ENCODE measurements around the gene RITA1.
"Not testable (repeated sequence)": the region's sequence is repeated elsewhere in the genome, so short reads cannot be mapped to it uniquely, and the experiment has no call there.

The RITA1 gene

GRCh38 chr12:113185180-113186032, at the start of gene RITA1, which contains the start of gene DDX54:
Gene RITA1, plus strand, starts transcription at chr12:113185721. Its CDS starts 1,026 bp downstream, at chr12:113186747.
Gene DDX54, minus strand, starts transcription at chr12:113185478. Its CDS starts 27 bp downstream, at chr12:113185451.
- peak; percentile 94 for DNase-seq (ENCODE audit: low spot score)

GRCh38 chr12:113136128-113136989, 49.2 kb upstream of the RITA1 start:
- DNase-seq (ENCODE audit: low spot score): no peak

DNA sequence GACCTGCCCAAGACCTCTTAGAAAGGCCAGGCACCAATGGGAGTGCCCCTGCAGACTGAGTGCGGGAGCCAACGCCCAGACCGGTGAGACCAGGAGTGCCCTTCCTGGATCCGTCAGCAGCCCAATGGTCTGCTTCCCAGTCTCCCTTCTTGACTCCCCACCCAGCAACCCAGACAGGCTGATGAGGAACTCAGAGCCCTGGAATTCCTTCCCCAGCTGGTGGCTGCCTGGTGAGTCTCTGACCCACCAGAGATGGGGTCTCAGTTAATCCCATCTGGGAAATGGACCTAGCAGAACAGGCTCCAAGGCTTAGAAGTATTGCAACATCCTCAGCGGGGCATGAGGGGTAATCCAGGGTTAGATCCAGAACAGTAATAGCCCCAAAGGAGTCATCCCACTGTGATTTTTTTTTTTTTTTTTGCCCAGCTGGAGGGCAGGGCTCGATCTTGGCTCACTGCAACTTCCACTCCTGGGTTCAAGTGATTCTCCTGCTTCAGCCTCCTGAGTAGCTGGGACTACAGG, 48.5 kb upstream of the RITA1 start:
- peak; percentile 58 for DNase-seq (ENCODE audit: low spot score)

- DNase-seq (ENCODE audit: low spot score): no peak
Observed at GRCh38 chr12:113137861-113138783, 47.4 kb upstream of the RITA1 start.

- DNase-seq (ENCODE audit: low spot score): no peak
Observed at GRCh38 chr12:113138826-113139225, 46.7 kb upstream of the RITA1 start.

GRCh38 chr12:113140706-113141105, 44.8 kb upstream of the RITA1 start:
- no peak for DNase-seq (ENCODE audit: low spot score)

GRCh38 chr12:113141716-113142115, 43.8 kb upstream of the RITA1 start:
- not testable (repeated sequence) for DNase-seq (ENCODE audit: low spot score)

- no peak for DNase-seq (ENCODE audit: low spot score)
Observed at GRCh38 chr12:113142173-113142885, 43.2 kb upstream of the RITA1 start.

- DNase-seq (ENCODE audit: low spot score): no peak
Observed at GRCh38 chr12:113142886-113143332, 42.6 kb upstream of the RITA1 start.

DNA sequence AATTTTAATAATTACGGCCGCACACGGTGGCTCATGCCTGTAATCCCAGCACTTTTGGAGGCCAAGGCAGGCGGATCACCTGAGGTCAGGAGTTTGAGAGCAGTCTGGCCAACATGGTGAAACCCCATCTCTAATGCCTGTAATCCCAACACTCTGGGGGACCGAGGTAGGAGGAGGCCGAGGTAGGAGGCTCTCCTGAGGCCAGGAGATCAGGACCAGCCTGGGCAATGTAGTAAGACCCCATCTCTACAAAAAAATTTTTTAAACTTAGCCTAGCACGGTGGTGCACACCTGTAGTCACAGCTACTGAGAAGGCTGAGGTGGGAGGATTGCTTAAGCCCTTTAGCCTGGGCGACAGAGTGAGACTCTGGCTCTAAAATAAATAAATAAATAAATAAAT, 41.6 kb upstream of the RITA1 start:
- no peak for DNase-seq (ENCODE audit: low spot score)

DNA sequence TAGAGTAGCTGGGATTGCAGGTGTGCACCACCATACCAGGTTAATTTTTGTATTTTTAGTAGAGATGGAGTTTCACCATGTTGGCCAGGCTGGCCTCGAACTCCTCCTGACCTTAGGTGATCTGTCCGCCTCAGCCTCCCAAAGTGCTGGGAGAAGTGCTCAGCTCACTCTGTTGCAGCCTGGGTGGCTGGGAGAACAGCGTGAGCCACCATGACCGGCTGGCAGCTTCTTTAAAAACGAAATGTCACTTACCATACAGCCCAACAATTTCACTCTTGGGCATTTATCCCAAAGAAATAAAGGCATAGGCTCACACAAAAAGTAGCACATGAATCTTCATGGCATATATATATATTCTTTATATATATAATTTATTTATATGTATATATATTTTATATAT, 40.7 kb upstream of the RITA1 start:
- no peak for DNase-seq (ENCODE audit: low spot score)

GRCh38 chr12:113145720-113146551, 39.6 kb upstream of the RITA1 start:
- DNase-seq (ENCODE audit: low spot score): no peak

GRCh38 chr12:113146999-113147398, 38.5 kb upstream of the RITA1 start:
- DNase-seq (ENCODE audit: low spot score): no peak

GRCh38 chr12:113149361-113150150, 36.0 kb upstream of the RITA1 start, which contains the start of gene CFAP73:
Gene CFAP73, plus strand, starts transcription at chr12:113149724. Its CDS starts 134 bp downstream, at chr12:113149858.
- DNase-seq (ENCODE audit: low spot score): peak; percentile 59

GRCh38 chr12:113151655-113152054, 33.9 kb upstream of the RITA1 start:
- no peak for DNase-seq (ENCODE audit: low spot score)

GRCh38 chr12:113152196-113152834, 33.2 kb upstream of the RITA1 start:
- no peak for DNase-seq (ENCODE audit: low spot score)

GRCh38 chr12:113152835-113153814, 32.4 kb upstream of the RITA1 start:
- peak; percentile 80 for DNase-seq (ENCODE audit: low spot score)
